Measurements from ENCODE around the gene ACADS.
"Not testable (repeated sequence)": the region's sequence is repeated elsewhere in the genome, so short reads cannot be mapped to it uniquely, and the experiment has no call there.

The ACADS gene

DNA sequence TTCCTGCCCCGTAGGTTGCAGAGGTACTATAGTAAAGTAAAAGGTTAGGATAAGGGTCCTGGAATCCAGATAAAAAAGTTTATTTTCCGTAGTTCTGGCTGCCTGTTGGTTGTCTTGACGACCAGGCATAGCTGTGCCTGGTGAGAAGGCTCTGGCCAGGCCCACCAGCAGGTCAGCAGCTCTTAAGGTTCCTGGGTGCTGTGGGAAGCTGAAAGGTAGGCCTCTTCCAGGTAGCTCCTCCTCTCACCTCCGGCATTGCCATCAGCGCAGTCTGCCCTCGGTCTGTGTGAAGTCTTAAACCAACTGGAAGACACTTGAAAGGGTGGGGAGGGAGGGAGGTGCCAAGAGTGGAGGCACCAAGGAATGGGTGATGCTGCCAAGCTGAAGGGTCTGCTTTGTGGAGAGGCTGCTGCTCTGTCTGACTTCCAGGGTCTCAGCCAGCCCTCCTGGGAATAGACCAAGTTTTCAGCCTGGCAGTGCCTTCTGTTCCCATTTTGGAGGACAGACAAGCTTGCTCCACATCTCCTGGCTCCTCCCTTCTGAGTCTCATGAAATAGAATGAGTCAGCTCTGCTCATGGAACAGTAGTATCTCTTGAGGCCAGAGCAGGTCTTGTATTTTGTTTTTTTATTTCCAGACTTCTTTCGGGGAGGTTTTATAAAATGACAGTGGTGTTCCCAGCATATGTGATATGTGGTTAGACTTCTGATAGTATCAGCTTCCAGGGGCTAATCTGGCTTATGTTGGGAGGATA lies 5.2 kb upstream of the ACADS start:
- Histone ChIP-seq H3K4me1 (ENCODE audit: control insufficient read depth, low read depth, low read length) (no peaks in the 10 kb centered on the region), H3K36me3 (ENCODE audit: control insufficient read depth, low read depth, low read length) (peaks cover 69% of the 10 kb centered on the region), H3K27ac (ENCODE audit: low read length) (no peak overlapping the region), H3K4me3 (ENCODE audit: low read length) (no peak overlapping the region), H3K9ac (ENCODE audit: low read length) (no peak overlapping the region), H3K27me3 (ENCODE audit: control insufficient read depth, insufficient read depth, low read length) (no peaks in the 10 kb centered on the region), H3K9me3 (ENCODE audit: control insufficient read depth, low read depth, low read length) (no peaks in the 10 kb centered on the region)

- peaks cover 2% of the 10 kb centered on the region for H3K27me3 ChIP-seq (ENCODE audit: control insufficient read depth, insufficient read depth, low read length)
- H3K4me3 ChIP-seq (ENCODE audit: low read length): no peak overlapping the region
- H3K27ac ChIP-seq (ENCODE audit: low read length): no peak overlapping the region
- H3K36me3 ChIP-seq (ENCODE audit: control insufficient read depth, low read depth, low read length): peaks cover 63% of the 10 kb centered on the region
- no peaks in the 10 kb centered on the region for H3K4me1 ChIP-seq (ENCODE audit: control insufficient read depth, low read depth, low read length)
- H3K9me3 ChIP-seq (ENCODE audit: control insufficient read depth, low read depth, low read length): no peaks in the 10 kb centered on the region
- no peak overlapping the region for H3K9ac ChIP-seq (ENCODE audit: low read length)
These were observed 4.4 kb upstream of the ACADS start for GRCh38 chr12:120720987-120721801.

DNA sequence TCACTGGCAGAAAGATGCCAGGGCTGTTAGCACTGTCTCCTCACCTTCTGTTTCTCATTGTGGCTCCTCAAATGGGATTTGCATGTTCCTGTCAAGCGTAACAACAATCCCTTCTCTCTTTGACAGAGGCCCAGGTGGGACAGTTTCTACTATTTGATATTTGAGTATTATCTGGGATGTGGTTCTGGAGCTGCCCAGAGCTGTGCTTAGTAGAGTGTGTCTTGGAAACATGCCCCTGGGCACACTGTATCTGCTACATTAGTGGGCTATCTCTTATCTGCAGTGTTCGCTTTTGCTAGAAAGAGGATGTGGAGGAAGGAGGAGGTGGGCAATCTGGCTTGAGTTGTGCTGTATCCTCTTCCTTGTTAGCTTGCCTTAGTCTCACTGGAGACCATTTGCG lies 3.8 kb upstream of the ACADS start:
- H3K27me3 ChIP-seq (ENCODE audit: control insufficient read depth, insufficient read depth, low read length): peaks cover 6% of the 10 kb centered on the region
- no peaks in the 10 kb centered on the region for H3K4me1 ChIP-seq (ENCODE audit: control insufficient read depth, low read depth, low read length)
- no peak overlapping the region for H3K9ac ChIP-seq (ENCODE audit: low read length)
- no peaks in the 10 kb centered on the region for H3K9me3 ChIP-seq (ENCODE audit: control insufficient read depth, low read depth, low read length)
- H3K36me3 ChIP-seq (ENCODE audit: control insufficient read depth, low read depth, low read length): peaks cover 56% of the 10 kb centered on the region
- H3K4me3 ChIP-seq (ENCODE audit: low read length): no peak overlapping the region
- H3K27ac ChIP-seq (ENCODE audit: low read length): no peak overlapping the region

- no peaks in the 10 kb centered on the region for H3K4me1 ChIP-seq (ENCODE audit: control insufficient read depth, low read depth, low read length)
- no peak overlapping the region for H3K27ac ChIP-seq (ENCODE audit: low read length)
- peaks cover 6% of the 10 kb centered on the region for H3K27me3 ChIP-seq (ENCODE audit: control insufficient read depth, insufficient read depth, low read length)
- no peak overlapping the region for H3K9ac ChIP-seq (ENCODE audit: low read length)
- peaks cover 53% of the 10 kb centered on the region for H3K36me3 ChIP-seq (ENCODE audit: control insufficient read depth, low read depth, low read length)
- H3K9me3 ChIP-seq (ENCODE audit: control insufficient read depth, low read depth, low read length): no peaks in the 10 kb centered on the region
- H3K4me3 ChIP-seq (ENCODE audit: low read length): no peak overlapping the region
These were observed 2.8 kb upstream of the ACADS start for GRCh38 chr12:120722784-120723183.

GRCh38 chr12:120724720-120725119 lies 906 bp upstream of the ACADS start:
- Histone ChIP-seq H3K27ac (ENCODE audit: low read length) (no peak overlapping the region), H3K9me3 (ENCODE audit: control insufficient read depth, low read depth, low read length) (no peaks in the 10 kb centered on the region), H3K9ac (ENCODE audit: low read length) (no peak overlapping the region), H3K4me1 (ENCODE audit: control insufficient read depth, low read depth, low read length) (no peaks in the 10 kb centered on the region), H3K4me3 (ENCODE audit: low read length) (peak overlapping the region; percentile 62), H3K36me3 (ENCODE audit: control insufficient read depth, low read depth, low read length) (peaks cover 35% of the 10 kb centered on the region), H3K27me3 (ENCODE audit: control insufficient read depth, insufficient read depth, low read length) (peaks cover 6% of the 10 kb centered on the region)

DNA sequence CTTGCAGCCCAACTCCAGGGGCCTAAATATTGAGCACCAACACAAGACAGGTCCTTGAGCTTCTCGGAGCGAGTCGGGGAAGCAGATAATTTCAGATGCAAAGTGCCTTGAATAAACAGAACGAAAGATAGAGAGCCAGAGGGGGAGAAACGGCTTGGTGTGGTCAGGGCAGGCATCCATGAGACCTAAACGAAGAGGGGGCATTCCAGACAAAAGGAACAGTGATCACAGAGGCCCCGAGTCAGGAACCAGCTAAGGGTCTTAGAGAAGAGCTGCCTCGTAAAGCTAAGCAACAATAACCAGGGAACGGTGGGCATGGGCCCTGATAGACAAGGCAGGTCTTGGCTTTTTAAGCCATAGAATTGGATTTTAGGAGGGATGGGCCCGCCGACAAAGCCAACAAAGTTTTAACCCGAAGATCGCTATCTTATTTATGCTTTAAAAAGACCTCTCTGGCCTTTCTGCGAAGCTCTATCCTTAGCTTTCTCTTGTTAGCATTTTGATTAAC lies 421 bp upstream of the ACADS start:
- Histone ChIP-seq H3K27ac (ENCODE audit: low read length) (no peak overlapping the region), H3K9me3 (ENCODE audit: control insufficient read depth, low read depth, low read length) (no peaks in the 10 kb centered on the region), H3K9ac (ENCODE audit: low read length) (no peak overlapping the region), H3K4me1 (ENCODE audit: control insufficient read depth, low read depth, low read length) (no peaks in the 10 kb centered on the region), H3K36me3 (ENCODE audit: control insufficient read depth, low read depth, low read length) (peaks cover 30% of the 10 kb centered on the region), H3K27me3 (ENCODE audit: control insufficient read depth, insufficient read depth, low read length) (peaks cover 6% of the 10 kb centered on the region), H3K4me3 (ENCODE audit: low read length) (peak overlapping the region; percentile 62)

- Histone ChIP-seq H3K9me3 (ENCODE audit: control insufficient read depth, low read depth, low read length) (no peaks in the 10 kb centered on the region), H3K9ac (ENCODE audit: low read length) (no peak overlapping the region), H3K4me3 (ENCODE audit: low read length) (peak overlapping the region; percentile 62), H3K4me1 (ENCODE audit: control insufficient read depth, low read depth, low read length) (no peaks in the 10 kb centered on the region), H3K27ac (ENCODE audit: low read length) (no peak overlapping the region), H3K36me3 (ENCODE audit: control insufficient read depth, low read depth, low read length) (peaks cover 18% of the 10 kb centered on the region), H3K27me3 (ENCODE audit: control insufficient read depth, insufficient read depth, low read length) (peaks cover 6% of the 10 kb centered on the region)
These were observed 826 bp downstream of the ACADS start for GRCh38 chr12:120726510-120726793.

DNA sequence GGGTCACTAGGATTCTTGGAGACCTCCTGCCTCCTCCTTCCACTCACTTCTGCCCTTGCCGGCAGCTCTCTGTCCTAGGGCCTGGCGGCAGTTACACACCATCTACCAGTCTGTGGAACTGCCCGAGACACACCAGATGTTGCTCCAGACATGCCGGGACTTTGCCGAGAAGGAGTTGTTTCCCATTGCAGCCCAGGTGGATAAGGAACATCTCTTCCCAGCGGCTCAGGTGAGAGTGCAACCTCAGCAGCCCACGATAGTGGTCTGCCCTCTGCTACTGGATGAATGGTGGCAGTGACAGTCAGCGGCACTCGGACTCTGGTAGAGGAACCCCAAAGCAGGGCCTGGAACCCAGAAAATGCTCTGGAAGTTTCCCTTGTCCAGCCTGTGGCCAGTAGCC lies 1.3 kb downstream of the ACADS start:
- H3K4me3 ChIP-seq (ENCODE audit: low read length): no peak overlapping the region

GRCh38 chr12:120732198-120732597 lies 6.6 kb downstream of the ACADS start:
- H3K9ac ChIP-seq (ENCODE audit: low read length); H3K4me1 ChIP-seq (ENCODE audit: control insufficient read depth, low read depth, low read length): not testable (repeated sequence)

More for the DNA sequence above, 1.3 kb downstream of the ACADS start:
- no peaks in the 10 kb centered on the region for H3K4me1 ChIP-seq (ENCODE audit: control insufficient read depth, low read depth, low read length)
- H3K9ac ChIP-seq (ENCODE audit: low read length): no peak overlapping the region
- H3K27me3 ChIP-seq (ENCODE audit: control insufficient read depth, insufficient read depth, low read length): peaks cover 6% of the 10 kb centered on the region
- no peak overlapping the region for H3K27ac ChIP-seq (ENCODE audit: low read length)
- no peaks in the 10 kb centered on the region for H3K9me3 ChIP-seq (ENCODE audit: control insufficient read depth, low read depth, low read length)
- peaks cover 13% of the 10 kb centered on the region for H3K36me3 ChIP-seq (ENCODE audit: control insufficient read depth, low read depth, low read length)

DNA sequence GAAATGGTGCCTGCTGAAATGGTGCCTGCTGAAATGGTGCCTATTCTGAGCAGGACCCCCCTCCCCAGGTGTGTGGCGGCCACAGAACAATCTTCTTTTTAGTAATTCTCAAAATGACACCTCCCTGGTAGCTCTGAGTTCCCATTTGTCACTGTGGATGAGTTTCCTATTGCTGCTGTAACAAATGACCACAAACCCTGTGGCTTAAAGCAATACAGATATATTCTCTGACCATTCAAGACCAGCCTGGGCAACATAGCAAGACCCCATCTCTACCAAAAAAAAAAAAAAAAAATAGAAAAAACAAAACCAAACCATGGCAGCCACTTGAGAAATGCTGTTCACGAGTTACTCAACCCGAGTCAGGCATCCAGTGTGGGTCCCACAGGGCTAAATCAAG lies 7.9 kb downstream of the ACADS start:
- Histone ChIP-seq H3K36me3 (ENCODE audit: control insufficient read depth, low read depth, low read length) (no peaks in the 10 kb centered on the region), H3K27ac (ENCODE audit: low read length) (no peak overlapping the region), H3K9me3 (ENCODE audit: control insufficient read depth, low read depth, low read length) (no peaks in the 10 kb centered on the region), H3K9ac (ENCODE audit: low read length) (no peak overlapping the region), H3K27me3 (ENCODE audit: control insufficient read depth, insufficient read depth, low read length) (no peaks in the 10 kb centered on the region), H3K4me1 (ENCODE audit: control insufficient read depth, low read depth, low read length) (no peaks in the 10 kb centered on the region), H3K4me3 (ENCODE audit: low read length) (no peak overlapping the region)

More at GRCh38 chr12:120732198-120732597, 6.6 kb downstream of the ACADS start:
- not testable (repeated sequence) for H3K36me3 ChIP-seq (ENCODE audit: control insufficient read depth, low read depth, low read length); H3K27me3 ChIP-seq (ENCODE audit: control insufficient read depth, insufficient read depth, low read length); H3K9me3 ChIP-seq (ENCODE audit: control insufficient read depth, low read depth, low read length); H3K4me3 ChIP-seq (ENCODE audit: low read length); H3K27ac ChIP-seq (ENCODE audit: low read length)

DNA sequence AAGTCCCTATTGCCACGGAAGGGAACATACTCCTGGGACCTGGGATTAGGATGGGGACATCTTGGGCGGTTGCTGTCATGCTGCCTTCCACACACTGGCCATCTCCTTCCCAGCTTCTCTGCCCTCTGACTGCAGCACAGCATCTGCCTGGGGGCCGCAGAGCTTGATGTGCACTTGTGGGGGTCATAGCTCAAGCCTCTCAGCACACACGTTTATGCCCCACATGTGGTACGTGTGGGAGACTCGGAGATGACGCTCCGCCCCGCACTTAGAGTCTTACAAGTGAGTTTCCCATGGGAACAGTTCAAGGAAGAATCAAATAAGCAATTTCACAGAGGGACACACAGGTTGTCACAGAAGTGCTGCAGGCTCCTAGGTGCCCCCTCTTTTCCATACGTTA lies 8.6 kb downstream of the ACADS start:
- Histone ChIP-seq H3K36me3 (ENCODE audit: control insufficient read depth, low read depth, low read length) (no peaks in the 10 kb centered on the region), H3K9me3 (ENCODE audit: control insufficient read depth, low read depth, low read length) (no peaks in the 10 kb centered on the region), H3K27ac (ENCODE audit: low read length) (no peak overlapping the region), H3K9ac (ENCODE audit: low read length) (no peak overlapping the region), H3K27me3 (ENCODE audit: control insufficient read depth, insufficient read depth, low read length) (no peaks in the 10 kb centered on the region), H3K4me1 (ENCODE audit: control insufficient read depth, low read depth, low read length) (no peaks in the 10 kb centered on the region), H3K4me3 (ENCODE audit: low read length) (no peak overlapping the region)

- H3K9ac ChIP-seq (ENCODE audit: low read length): no peak overlapping the region
- H3K36me3 ChIP-seq (ENCODE audit: control insufficient read depth, low read depth, low read length): no peaks in the 10 kb centered on the region
- H3K4me3 ChIP-seq (ENCODE audit: low read length): no peak overlapping the region
- H3K27me3 ChIP-seq (ENCODE audit: control insufficient read depth, insufficient read depth, low read length): no peaks in the 10 kb centered on the region
- no peaks in the 10 kb centered on the region for H3K9me3 ChIP-seq (ENCODE audit: control insufficient read depth, low read depth, low read length)
- H3K4me1 ChIP-seq (ENCODE audit: control insufficient read depth, low read depth, low read length): no peaks in the 10 kb centered on the region
- no peak overlapping the region for H3K27ac ChIP-seq (ENCODE audit: low read length)
These were observed 9.6 kb downstream of the ACADS start for GRCh38 chr12:120735181-120735580.

Measured in iPS-18a (cell line).